ENCODE results near the gene DNM3. TPM values are rescaled to one million over a fixed set of nuclear protein-coding genes. Genes with fewer than 3 reads are reported as not detected.
"Not testable (repeated sequence)": the region's sequence is repeated elsewhere in the genome, so short reads cannot be mapped to it uniquely, and the experiment has no call there.

DNM3 gene
- total RNA-seq, 3 donors from 2014 or later (not counting 1 experiment from before 2014, with no cell fraction given), result 2.5 to 3.3 (median 2.8) TPM

- no CpG with 5 or more reads among the region's 1 CpG for WGBS (ENCODE audit: insufficient coverage)
- H3K27me3 Mint-ChIP-seq (ENCODE audit: low read depth in 2 of 2), result no peaks in the 10 kb centered on the region
- no peaks in the 10 kb centered on the region for H3K9me3 ChIP-seq (ENCODE audit: control insufficient read depth, insufficient read depth, low read length)
- no peaks in the 10 kb centered on the region for H3K36me3 Mint-ChIP-seq
- DNase-seq (no peak), ATAC-seq (no peak)
- H3K4me1 Mint-ChIP-seq, result no peaks in the 10 kb centered on the region
- no peak overlapping the region for H3K27ac Mint-ChIP-seq
- H3K4me1 ChIP-seq (ENCODE audit: control insufficient read depth, insufficient read depth, low read length), result no peaks in the 10 kb centered on the region
- no peaks in the 10 kb centered on the region for H3K9me3 Mint-ChIP-seq
- H3K36me3 ChIP-seq (ENCODE audit: control insufficient read depth, insufficient read depth, low read length), result no peaks in the 10 kb centered on the region
- H3K4me3 Mint-ChIP-seq, result no peak overlapping the region
- intact Hi-C loops (cut with micrococcal nuclease), result no loop called here
- no peak overlapping the region for H3K4me3 ChIP-seq (ENCODE audit: low read length)
- no peak overlapping the region for H3K27ac ChIP-seq (ENCODE audit: low read length)
- no peaks in the 10 kb centered on the region for H3K27me3 ChIP-seq (ENCODE audit: control insufficient read depth, insufficient read depth, low read length)
- TF ChIP-seq CTCF (IDR thresholded peaks at IDR 0.05), result no peak
Measured at GRCh38 chr1:172054172-172054571, 212.9 kb downstream of the DNM3 start.

- H3K27ac Mint-ChIP-seq; H3K36me3 Mint-ChIP-seq; H3K9me3 ChIP-seq (ENCODE audit: control insufficient read depth, insufficient read depth, low read length); H3K9me3 Mint-ChIP-seq; H3K4me3 ChIP-seq (ENCODE audit: low read length); H3K4me1 ChIP-seq (ENCODE audit: control insufficient read depth, insufficient read depth, low read length); H3K36me3 ChIP-seq (ENCODE audit: control insufficient read depth, insufficient read depth, low read length); DNase-seq; ATAC-seq; H3K4me1 Mint-ChIP-seq; H3K4me3 Mint-ChIP-seq; H3K27me3 Mint-ChIP-seq (ENCODE audit: low read depth in 2 of 2); H3K27ac ChIP-seq (ENCODE audit: low read length); intact Hi-C loops (cut with micrococcal nuclease); H3K27me3 ChIP-seq (ENCODE audit: control insufficient read depth, insufficient read depth, low read length): not testable (repeated sequence)
- WGBS (ENCODE audit: insufficient coverage), result 96% methylated on average over 22 of the region's 23 CpGs
Measured at GRCh38 chr1:172055816-172056419, 214.6 kb downstream of the DNM3 start.

- no peak for DNase-seq
- H3K9me3 ChIP-seq (ENCODE audit: control insufficient read depth, insufficient read depth, low read length), result no peaks in the 10 kb centered on the region
- H3K27me3 ChIP-seq (ENCODE audit: control insufficient read depth, insufficient read depth, low read length), result no peaks in the 10 kb centered on the region
- H3K27me3 Mint-ChIP-seq (ENCODE audit: low read depth in 2 of 2), result no peaks in the 10 kb centered on the region
- no peak for ATAC-seq
- no peak overlapping the region for H3K4me3 ChIP-seq (ENCODE audit: low read length)
- H3K9me3 Mint-ChIP-seq, result no peaks in the 10 kb centered on the region
- H3K27ac Mint-ChIP-seq, result no peak overlapping the region
- H3K4me1 ChIP-seq (ENCODE audit: control insufficient read depth, insufficient read depth, low read length), result no peaks in the 10 kb centered on the region
- no peak for TF ChIP-seq CTCF (IDR thresholded peaks at IDR 0.05)
- intact Hi-C loops (cut with micrococcal nuclease), result no loop called here
- no peaks in the 10 kb centered on the region for H3K36me3 Mint-ChIP-seq
- no peaks in the 10 kb centered on the region for H3K36me3 ChIP-seq (ENCODE audit: control insufficient read depth, insufficient read depth, low read length)
- 83% methylated on average over 3 of the region's 3 CpGs for WGBS (ENCODE audit: insufficient coverage)
- H3K4me1 Mint-ChIP-seq, result no peaks in the 10 kb centered on the region
- H3K4me3 Mint-ChIP-seq, result no peak overlapping the region
- no peak overlapping the region for H3K27ac ChIP-seq (ENCODE audit: low read length)
Measured at GRCh38 chr1:172068334-172068733, 227.0 kb downstream of the DNM3 start.

GRCh38 chr1:172069051-172069450 lies 227.8 kb downstream of the DNM3 start:
- no peaks in the 10 kb centered on the region for H3K9me3 Mint-ChIP-seq
- Histone ChIP-seq H3K36me3 (ENCODE audit: control insufficient read depth, insufficient read depth, low read length) (no peaks in the 10 kb centered on the region), H3K27me3 (ENCODE audit: control insufficient read depth, insufficient read depth, low read length) (no peaks in the 10 kb centered on the region), H3K27ac (ENCODE audit: low read length) (no peak overlapping the region), H3K4me1 (ENCODE audit: control insufficient read depth, insufficient read depth, low read length) (no peaks in the 10 kb centered on the region), H3K9me3 (ENCODE audit: control insufficient read depth, insufficient read depth, low read length) (no peaks in the 10 kb centered on the region), H3K4me3 (ENCODE audit: low read length) (no peak overlapping the region)
- no peak for TF ChIP-seq CTCF (IDR thresholded peaks at IDR 0.05)
- H3K4me3 Mint-ChIP-seq, result no peak overlapping the region
- intact Hi-C loops (cut with micrococcal nuclease), result no loop called here
- H3K27me3 Mint-ChIP-seq (ENCODE audit: low read depth in 2 of 2), result no peaks in the 10 kb centered on the region
- H3K27ac Mint-ChIP-seq, result no peak overlapping the region
- ATAC-seq (no peak), DNase-seq (no peak)
- no peaks in the 10 kb centered on the region for H3K4me1 Mint-ChIP-seq
- no peaks in the 10 kb centered on the region for H3K36me3 Mint-ChIP-seq
